ENCODE data around the gene KIF2B. TPM values are rescaled to one million over a fixed set of nuclear protein-coding genes. Genes with fewer than 3 reads are reported as not detected.
"Not testable (repeated sequence)": the region's sequence is repeated elsewhere in the genome, so short reads cannot be mapped to it uniquely, and the experiment has no call there.

KIF2B gene, protein sequence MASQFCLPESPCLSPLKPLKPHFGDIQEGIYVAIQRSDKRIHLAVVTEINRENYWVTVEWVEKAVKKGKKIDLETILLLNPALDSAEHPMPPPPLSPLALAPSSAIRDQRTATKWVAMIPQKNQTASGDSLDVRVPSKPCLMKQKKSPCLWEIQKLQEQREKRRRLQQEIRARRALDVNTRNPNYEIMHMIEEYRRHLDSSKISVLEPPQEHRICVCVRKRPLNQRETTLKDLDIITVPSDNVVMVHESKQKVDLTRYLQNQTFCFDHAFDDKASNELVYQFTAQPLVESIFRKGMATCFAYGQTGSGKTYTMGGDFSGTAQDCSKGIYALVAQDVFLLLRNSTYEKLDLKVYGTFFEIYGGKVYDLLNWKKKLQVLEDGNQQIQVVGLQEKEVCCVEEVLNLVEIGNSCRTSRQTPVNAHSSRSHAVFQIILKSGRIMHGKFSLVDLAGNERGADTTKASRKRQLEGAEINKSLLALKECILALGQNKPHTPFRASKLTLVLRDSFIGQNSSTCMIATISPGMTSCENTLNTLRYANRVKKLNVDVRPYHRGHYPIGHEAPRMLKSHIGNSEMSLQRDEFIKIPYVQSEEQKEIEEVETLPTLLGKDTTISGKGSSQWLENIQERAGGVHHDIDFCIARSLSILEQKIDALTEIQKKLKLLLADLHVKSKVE
- total RNA-seq = not detected in 2 replicates

DNA sequence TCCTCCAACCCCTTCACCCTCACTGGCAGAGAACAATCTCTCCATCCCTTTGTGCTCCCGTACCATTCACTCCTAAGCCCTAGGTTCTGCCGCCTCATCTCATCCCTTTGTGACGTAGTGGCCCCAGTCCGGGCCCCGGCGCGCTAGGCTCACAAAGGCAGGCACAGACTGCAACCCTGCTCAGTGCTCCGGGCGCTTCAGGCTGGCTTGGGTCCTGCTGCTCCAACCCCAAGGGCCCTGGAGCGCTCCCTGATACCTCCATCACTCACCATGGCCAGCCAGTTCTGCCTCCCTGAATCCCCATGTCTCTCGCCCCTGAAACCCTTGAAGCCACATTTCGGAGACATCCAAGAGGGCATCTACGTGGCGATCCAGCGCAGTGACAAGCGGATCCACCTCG, at the start of gene KIF2B:
Gene KIF2B, plus strand, starts transcription at position 164 of the 400 bp plus-strand sequence. Its CDS starts 107 bp downstream, at position 271.
- intact Hi-C loops (cut with micrococcal nuclease) = no loop called here

DNA sequence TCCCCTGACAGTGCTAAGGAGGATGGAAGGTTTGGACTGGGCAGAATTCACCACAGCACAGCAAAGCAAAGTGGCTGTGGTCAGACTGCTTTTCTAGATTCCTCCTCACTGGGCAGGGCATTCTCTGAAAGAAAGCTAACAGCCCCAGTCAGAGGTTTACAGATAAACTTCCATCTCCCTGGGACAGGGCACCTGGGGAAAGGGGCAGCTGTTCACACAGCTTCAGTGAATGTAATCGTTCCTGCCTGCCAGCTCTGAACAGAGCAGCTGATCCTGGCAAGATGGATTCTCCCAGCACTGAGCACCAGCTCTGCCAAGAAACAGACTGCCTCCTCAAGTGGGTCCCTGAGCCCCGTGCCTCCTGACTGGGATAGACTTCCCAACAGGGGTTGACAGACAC, 42.4 kb upstream of the KIF2B start:
- intact Hi-C loops (cut with micrococcal nuclease) = no loop called here

DNA sequence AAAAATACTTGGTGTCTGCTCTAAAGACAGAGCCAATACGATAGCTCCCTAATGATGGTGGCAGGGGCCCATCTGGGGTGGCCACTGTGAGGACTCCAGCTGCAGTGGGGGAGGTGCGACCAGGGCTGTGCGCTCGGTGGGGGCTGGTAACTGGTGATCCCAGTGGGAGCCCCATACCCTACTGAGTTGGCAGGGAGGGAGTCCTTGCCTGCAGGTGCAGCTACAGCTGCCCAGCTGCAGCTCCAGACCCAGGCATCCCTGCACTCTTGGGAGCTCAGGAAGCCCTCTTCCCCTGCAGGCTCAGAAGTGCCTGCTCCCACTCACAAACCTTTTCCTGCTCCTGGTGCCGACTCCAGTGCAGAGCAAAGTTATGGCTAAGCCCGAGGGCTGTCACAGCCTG, 31.2 kb upstream of the KIF2B start:
- intact Hi-C loops (cut with micrococcal nuclease) = no loop called here

DNA sequence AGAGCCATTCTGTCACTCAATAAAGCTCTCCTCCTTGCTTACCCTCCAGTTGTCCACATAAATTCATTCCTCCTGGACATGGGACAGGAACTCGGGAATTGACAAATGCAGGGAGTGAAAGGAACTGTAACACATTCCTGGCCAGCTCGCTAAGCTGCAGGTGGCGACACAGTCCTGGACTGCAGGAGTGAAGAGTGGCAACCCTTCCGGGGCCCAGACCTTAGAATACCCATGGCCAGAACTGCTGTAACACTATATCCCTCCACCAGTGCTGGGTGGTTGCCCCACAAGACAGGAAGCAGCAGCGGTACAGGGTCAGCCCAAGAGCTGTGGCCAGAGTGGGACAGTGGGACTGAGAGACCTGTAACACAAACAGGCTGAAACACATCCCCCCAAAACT, 30.3 kb upstream of the KIF2B start:
- intact Hi-C loops (cut with micrococcal nuclease) = no loop called here

DNA sequence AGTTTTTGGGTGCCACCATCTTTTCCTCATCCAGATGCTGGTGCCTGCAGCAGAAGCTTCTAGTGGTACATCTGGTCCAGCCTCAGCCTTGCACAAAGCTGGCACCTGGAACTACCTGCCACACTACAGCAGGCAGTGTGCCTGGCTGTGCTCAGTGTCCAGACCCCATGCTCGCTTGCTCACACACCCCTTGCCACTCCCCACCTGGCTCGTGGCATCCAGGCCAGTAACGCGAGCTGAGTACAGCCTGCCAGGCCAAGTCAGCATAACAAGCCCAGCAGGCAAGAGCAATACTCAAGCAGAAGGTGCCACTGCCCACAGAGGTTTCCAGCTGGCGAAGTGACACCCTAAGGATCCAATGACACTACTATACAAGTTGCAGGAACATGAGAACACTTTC, 29.7 kb upstream of the KIF2B start:
- intact Hi-C loops (cut with micrococcal nuclease) = no loop called here

DNA sequence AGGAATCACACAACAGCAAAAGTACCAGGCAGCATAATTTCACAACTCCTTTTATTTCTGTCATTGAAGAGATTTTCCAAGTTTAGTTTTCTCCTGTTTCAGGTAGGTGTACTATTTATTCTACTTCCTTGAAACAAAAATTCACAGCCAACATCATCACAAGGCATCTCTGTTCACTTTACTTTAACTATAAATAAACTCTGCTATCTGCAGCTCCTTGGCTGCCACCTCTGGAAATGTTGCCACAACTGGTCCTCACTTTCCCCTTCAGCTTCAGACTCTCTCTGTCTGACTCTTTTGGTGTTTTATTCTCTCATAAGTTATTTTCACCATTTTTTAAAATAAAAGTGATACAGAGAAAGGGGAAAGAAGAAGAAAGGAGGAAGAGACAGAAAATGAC, 27.9 kb upstream of the KIF2B start:
- intact Hi-C loops (cut with micrococcal nuclease) = no loop called here

DNA sequence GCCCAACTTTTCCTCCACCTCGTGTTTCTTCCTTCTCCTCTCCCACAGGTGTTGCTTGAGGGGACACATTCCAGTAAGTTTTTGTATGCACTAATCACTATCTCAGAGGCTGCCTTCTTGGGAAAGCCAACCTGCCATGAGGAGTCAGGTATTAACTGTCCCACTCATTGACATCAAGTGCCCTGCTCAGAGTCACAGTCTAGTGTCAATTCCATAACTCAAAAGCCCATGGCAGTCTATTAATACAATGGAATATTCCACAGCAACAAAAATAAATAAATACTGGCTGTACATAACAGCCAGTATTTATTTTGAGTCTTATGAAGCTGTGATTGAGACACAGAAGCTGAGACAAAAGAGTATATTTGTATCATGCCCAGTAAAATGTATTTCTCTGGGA, 26.1 kb upstream of the KIF2B start:
- intact Hi-C loops (cut with micrococcal nuclease) = no loop called here

DNA sequence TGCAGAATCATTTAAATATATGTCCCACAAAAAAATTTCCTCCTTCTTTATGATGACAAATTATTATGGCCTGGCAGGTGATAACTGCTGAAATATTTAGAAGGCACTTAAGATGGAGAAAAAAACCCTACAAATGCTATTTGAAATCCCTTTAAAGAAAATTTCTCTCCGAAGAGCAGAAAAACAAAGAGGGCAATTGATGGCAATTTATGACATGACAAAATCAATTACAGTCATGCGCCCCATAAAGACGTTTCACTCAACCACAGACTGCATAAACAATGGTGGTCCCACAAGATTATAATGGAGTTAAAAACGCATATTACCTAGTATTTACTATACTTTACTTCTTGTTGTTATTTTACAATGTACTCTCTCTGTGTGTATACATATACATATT, 25.2 kb upstream of the KIF2B start:
- intact Hi-C loops (cut with micrococcal nuclease) = no loop called here

DNA sequence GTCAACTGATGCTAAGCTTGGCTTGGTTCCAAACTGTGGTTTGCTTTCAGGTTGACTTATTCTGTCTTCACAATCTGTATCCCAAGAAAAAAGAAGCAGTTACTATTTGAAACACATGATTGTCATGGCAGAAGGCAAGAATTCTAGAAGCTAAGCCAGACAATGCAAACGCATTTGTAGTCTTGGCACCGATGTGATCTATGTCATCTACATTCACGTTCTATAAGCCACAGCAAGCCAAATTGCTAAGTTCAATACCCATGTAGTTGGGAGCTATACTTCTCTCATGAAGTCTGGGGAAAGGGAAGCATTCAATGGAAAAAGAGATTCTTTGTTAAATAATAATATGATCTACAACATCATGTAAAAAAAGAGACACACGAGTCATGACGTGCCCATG, 18.3 kb upstream of the KIF2B start:
- intact Hi-C loops (cut with micrococcal nuclease) = no loop called here

DNA sequence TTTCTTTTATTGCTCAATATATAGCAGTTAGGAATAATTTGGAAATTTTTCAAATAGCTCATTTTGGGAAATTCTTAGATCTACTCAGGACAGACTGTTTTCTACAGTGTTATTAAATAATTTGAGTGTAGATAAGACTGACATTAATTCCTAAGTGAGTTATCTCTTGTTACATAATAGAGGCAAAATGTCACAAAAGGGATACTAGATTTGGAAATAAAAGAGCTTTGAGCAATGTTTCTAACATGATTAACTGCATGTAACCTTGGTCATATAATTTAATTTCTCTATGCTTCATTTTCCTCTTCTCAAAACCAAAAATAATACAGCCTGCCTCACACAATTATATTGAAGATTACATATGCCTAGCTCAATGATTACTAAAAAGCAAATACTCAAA, 16.3 kb upstream of the KIF2B start:
- intact Hi-C loops (cut with micrococcal nuclease) = no loop called here

DNA sequence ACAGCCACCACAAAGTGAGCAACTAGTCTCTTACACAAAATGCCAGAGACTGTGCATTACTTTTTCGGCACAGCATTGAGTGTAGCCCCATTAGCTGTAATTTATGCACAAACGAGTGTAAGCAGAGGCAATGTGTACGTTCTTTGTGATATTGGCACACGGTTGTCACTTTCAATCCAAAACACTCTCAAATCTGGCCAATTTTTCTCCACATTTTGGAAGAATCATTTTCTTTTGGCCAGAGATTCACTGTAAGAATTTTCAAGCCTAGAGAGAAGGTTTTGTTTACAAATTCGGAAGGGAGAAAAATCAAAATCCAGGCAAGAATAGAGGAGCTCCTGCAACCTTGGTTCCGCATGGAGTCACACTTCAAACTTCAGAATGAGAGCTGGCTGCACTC, 15.4 kb upstream of the KIF2B start:
- intact Hi-C loops (cut with micrococcal nuclease) = no loop called here

DNA sequence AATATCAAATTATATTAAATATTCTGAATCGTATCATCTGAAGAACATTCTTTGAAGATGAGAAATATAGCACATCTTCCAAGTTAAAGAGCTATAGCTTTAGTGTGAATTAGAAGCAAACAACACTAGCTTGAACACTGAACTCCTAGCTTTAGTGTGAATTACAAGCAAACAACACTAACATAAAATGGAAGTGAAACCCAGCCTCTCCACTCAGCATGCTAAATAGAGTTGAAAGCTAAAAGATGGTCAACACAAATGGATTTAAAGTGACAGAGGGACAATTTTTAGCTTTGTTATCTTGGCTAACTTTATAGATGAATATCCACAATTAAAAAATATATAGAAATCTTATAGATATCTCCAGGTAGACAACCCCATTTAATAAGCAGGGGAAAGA, 4.5 kb upstream of the KIF2B start:
- intact Hi-C loops (cut with micrococcal nuclease) = no loop called here

DNA sequence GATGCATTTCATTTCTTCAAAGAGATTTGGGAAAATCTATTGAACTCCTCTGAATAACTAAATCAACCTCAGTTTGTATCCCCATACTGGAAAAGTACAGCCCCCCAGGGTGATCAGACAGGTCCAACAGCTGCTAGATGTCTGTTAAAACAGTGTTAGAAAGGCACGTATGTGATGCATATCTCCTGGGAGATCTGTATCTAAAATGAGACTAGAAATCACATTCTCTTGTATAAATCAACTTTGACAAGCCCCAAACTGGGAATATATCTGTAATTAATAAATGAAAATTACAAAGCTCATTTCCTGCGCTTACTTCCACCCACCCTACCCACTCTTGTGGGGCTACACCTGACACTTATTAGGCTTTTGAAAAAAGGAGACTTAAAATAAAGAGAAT, 3.8 kb upstream of the KIF2B start:
- intact Hi-C loops (cut with micrococcal nuclease) = no loop called here

DNA sequence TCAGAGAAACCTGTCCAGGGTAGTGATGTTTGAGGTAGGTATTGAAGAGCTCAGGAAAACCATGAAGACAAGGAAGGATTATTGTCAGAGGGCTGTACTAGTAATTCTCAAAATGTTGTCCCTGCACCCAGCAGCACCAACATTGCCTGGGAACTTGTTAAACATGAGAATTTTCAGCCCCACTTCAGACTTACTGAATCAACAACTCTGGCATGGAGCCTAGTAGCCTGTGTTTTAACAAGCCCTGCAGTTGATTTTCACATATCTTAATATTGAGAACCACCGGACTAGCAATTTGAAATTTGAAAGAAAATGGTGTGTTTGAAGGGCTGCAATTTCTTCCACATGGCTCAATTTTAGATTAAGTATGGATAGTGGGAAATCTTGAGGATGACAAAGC, 2.8 kb upstream of the KIF2B start:
- intact Hi-C loops (cut with micrococcal nuclease) = no loop called here

DNA sequence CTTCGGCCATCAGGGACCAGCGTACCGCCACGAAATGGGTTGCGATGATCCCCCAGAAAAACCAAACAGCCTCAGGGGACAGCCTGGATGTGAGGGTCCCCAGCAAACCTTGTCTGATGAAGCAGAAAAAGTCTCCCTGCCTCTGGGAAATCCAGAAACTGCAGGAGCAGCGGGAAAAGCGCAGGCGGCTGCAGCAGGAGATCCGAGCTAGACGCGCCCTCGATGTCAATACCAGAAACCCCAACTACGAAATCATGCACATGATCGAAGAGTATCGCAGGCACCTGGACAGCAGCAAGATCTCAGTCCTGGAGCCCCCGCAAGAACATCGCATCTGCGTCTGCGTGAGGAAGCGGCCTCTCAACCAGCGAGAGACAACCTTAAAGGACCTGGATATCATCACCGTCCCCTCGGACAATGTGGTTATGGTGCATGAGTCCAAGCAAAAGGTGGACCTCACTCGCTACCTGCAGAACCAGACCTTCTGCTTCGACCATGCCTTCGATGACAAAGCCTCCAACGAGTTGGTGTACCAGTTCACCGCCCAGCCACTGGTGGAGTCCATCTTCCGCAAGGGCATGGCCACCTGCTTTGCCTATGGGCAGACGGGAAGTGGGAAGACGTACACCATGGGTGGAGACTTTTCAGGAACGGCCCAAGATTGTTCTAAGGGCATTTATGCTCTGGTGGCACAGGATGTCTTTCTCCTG, 769 bp downstream of the KIF2B start:
- intact Hi-C loops (cut with micrococcal nuclease) = no loop called here

DNA sequence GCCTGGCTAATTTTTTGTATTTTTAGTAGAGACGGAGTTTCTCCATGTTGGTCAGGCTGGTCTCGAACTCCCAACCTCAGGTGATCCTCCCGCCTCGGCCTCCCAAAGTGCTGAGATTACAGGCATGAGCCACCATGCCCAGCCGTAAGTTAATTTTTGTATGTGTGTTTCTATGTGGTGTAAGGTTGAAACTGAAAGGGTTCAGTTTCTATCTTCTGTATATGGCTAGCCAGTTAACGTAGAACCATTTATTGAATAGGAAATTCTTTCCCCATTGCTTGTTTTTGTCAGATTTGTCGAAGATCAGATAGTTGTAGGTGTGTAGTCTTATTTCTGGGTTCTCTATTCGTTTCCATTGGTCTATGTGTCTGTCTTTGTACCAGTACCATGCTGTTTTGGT, 12.0 kb downstream of the KIF2B start:
- intact Hi-C loops (cut with micrococcal nuclease) = not testable (repeated sequence)

DNA sequence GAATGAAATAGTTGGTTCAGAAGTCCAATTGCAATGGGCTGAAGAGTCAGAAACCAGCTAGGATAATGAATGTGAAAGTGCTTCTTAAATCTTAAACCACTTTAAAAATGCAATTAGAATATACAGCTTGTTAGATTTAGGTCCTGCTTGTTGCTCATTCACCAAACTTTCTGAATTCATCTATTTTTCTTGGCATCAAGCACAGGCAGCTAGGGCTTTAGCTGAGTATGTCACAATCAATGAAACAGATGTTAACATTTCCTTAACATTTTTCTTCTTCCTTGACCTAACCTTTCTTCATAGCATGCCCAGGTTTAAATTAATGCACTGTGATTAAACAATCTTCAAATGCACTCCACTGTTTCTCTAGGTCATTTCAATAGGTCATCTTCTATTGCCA, 14.4 kb downstream of the KIF2B start:
- intact Hi-C loops (cut with micrococcal nuclease) = no loop called here

DNA sequence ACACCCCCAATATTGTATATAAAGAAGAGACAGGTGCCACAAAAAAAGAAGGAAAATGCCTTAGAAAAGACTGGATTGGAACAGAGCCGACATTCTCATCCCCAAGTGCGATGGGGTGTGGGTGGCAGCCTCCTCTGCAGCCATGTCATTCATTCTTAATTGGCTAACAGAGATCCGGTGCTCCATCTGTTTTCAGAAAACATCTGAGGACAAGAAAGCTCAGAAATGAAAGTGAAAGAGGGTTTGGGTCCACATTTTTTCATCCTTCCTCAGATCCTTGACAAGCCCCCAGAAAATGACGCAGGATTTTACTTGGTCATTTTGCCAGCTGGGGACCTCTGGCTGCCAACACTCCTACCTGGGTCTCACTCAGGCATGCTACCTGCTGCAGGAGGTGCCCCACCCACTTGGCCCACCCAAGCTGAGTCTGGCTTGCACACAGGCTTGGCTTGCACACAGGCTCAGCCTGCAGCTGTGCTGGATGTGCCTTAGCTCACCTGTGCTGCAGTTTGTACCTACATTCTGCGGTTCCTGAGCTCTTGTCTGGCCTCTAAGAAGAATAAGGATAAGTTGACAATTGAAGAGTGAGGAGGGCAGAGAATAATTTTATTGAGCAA, 21.9 kb downstream of the KIF2B start:
- intact Hi-C loops (cut with micrococcal nuclease) = no loop called here

DNA sequence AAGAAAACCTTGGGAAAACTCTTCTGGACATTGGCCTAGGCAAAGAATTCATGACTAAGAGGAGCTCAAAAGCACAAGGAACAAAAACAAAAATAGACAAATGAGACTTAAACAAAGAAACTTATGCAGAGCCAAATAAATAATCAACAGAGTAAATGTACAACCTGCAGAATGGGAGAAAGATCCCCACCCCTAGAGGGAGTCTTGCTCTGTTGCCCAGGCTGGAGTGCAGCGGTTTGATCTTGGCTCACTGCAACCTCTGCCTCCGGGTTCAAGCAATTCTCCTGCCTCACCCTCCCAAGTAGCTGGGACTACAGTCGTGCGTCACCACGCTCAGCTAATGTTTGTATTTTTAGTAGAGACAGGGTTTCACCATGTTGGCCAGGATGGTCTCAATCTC, 48.4 kb downstream of the KIF2B start:
- intact Hi-C loops (cut with micrococcal nuclease) = not testable (repeated sequence)

Data from T-helper 1 cell treated with Interleukin-12 subunit alpha and Interleukin-12 subunit beta and Interleukin-4 antibody, amounts not matched to agents 30 ng/mL and 1 ng/mL, for 36 hours (primary cell).